Measurements from ENCODE around the gene SHISA6.
"Not testable (repeated sequence)": the region's sequence is repeated elsewhere in the genome, so short reads cannot be mapped to it uniquely, and the experiment has no call there.

SHISA6 gene

GRCh38 chr17:11303773-11304394 is 62.9 kb downstream of the SHISA6 start:
- no peak for DNase-seq

- DNase-seq: no peak
These were observed 63.6 kb downstream of the SHISA6 start for GRCh38 chr17:11304568-11304967.

DNA sequence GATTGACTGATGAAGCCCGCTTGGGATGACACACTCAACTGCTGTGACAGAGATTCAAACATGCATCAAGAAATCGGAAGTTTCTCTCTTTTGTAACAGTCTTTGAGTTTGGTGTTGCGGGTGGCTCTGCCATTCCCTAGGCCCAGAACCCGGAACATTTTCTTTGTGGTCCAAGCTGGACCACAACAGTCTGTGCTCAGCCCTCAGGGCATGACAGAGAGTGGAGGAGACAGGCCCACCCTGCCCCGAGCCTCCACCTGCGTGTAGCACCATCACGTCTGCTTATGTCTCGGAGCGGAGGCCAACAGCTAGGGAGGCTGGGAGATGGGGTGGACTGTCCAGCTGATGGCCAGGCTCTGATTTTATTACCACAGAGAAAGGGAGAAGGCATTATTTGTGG is 64.5 kb downstream of the SHISA6 start:
- DNase-seq: no peak

GRCh38 chr17:11308531-11308930 is 67.5 kb downstream of the SHISA6 start:
- DNase-seq: no peak

DNA sequence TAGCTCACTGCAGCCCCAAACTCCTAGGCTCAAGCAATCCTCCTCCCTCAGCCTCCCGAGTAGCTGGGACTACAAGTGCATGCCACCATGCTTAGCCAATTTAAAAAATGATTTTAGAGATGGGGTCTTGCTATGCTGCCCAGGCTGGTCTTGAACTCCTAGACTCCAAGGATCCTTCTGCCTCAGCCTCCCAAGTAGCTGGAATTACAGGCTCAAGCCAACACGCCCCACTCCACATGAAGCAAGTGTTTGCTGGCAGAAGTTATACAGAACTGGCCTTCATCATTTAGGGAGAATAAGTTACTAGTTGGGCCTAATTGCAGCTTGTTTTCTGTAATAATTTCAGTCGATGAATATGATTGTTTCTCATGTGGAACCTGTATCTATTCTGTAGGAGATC is 68.0 kb downstream of the SHISA6 start:
- DNase-seq: no peak

DNA sequence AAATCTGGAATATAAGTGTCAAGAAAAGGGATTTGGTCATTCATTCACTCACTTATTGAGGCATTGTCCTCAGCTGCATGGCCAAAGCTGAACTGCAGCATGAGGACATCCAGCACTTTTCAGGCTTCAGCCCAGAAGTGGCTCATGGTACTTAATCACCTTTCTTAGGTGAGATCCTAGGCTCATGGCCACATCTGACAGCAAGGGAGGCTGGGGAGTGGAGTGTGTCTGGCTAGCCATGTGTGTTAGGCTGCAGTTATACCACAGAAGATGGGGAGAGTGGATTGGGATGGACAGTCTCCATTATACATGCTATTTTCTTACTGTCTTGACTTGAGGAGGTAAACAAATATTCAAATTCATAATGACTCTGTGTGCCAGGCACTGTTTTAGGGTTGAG is 68.8 kb downstream of the SHISA6 start:
- no peak for DNase-seq

DNA sequence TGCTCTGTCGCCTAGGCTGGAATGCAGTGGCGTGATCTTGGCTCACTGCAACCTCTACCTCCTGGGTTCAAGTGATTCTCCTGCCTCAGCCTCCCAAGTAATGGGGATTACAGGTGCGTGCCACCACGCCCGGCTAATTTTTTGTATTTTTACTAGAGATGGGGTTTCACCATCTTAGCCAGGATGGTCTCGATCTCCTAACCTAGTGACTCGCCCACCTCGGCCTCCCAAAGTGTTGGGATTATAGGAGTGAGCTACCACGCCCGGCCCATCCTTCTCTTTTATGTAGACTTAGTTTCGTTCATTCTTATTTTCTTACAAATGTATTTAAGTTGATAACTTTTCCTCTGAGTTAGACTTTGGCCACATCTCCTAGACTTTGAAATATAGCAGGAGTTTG is 75.4 kb downstream of the SHISA6 start:
- not testable (repeated sequence) for DNase-seq

DNA sequence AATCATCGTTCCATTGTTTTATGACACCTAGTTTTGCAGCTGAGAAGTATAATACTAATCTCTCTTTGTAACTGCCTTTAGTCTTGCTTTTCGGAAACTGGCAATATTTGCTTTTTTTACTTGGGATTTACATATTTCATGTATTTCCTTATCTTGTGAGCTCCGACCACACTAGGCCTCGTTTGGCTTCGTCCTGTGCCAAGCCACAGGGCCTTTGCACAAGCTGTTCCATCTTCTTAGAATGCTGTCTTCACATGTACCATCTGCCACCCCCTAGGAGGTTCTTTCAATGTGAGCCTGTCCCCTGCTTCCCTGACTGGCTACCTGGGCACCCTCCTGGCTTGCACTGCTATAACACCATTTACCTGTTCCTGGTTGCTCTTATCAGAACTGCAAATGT is 77.2 kb downstream of the SHISA6 start:
- no peak for DNase-seq

DNA sequence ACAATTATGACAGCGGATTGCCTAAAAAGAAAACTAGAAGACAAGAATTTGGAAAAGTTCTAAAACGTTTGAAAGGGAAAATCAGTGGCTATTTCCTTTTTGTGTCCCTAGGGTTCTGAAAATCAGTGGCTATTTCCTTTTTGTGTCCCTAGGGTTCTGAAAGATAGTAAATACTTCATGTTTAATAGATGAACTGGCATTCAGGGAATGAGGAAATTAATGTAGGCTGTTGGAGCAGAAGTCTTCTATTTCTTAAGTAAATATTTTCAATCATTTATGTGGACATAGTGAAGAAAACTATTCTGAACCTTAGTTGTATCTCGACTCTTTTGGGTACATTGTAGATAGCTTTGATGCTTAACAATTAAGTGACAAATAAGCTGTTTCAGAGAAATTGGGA is 78.9 kb downstream of the SHISA6 start:
- no peak for DNase-seq

DNA sequence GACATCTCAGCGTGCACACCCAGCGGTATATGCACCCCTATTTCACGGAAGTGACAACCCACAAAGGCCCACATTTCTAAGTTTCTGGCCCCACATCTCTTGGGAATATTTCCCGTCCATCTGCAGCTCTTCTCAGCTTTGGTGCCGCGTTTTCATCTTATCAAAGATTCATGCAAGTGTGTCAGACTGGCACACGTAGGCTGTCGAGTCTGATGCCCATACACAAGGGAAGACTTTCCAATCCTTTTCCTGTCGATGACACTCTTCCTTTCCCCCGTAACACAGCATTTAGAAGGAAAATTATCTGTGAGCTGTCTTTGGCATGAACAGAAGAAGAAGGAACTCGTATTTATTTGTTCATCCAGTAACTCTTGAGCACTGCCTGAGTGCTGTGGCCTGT is 83.0 kb downstream of the SHISA6 start:
- DNase-seq: no peak

DNA sequence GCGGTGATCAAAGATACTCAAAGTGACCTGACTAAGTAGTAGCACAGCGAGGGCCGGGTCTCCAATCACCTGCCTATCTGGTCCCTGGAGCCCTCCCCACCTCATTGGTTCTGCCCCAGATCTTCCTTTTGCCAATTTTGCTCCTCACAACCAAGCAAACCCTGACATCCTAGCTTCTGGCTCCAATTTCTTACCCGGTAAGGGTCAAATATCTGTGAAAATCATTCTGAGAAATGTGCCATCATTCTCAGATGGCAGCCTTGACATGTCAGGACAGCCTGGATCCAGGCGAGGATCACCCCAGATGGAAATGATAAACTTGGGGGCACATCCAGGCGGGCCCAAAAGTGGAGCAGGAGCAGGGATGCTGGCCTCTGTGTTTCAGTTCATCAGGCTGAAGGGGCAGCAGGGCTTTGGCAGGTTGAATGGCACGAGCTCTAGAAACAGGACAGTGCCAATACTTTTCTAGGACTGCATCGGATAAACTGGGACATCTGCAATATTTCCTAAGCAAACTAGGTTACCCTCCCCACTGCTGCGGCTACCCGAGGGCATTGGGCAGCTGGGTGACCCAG is 83.9 kb downstream of the SHISA6 start:
- no peak for DNase-seq

GRCh38 chr17:11326492-11326891 is 85.5 kb downstream of the SHISA6 start:
- DNase-seq: no peak

GRCh38 chr17:11328770-11329169 is 87.8 kb downstream of the SHISA6 start:
- DNase-seq: no peak

DNA sequence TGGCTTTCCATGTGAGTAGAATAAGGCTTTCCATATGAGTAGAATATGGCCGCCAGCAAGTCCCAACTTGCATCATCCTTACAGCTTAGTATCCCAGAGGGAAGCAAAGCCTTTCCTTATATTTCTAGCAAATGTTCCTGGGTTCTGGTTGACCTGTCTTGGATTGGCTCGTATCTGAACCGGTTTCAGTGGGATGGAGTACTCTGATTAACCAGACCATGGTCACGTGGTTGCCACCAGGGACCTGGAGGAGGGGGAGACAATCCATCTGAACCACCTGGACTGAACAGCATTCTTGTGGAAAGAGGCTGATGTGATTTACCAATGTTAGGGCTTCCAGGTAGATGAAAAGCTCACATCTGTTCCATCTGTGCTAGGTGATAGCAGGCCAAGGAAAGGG is 89.0 kb downstream of the SHISA6 start:
- DNase-seq: no peak

DNA sequence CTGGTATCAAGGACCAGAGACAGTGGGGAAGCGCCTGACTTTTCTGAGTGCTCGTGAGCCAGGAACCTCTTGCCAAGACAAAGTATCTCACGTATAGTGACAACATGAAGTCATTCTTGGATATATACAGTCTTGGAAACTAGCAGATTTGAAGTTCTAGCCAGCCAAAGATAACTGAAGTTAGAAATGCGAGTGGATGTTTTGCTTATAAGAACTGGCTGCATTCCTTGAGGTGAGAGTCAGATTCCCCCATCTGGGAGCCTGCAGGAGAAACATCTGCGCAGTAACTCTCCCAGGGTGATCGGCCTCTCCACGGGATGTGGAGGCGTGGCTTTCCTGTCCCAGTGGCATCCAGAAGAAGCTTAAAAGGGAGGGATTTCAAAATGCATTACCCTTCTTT is 89.8 kb downstream of the SHISA6 start:
- DNase-seq: no peak

GRCh38 chr17:11331547-11332513 is 90.8 kb downstream of the SHISA6 start:
- DNase-seq: no peak

DNA sequence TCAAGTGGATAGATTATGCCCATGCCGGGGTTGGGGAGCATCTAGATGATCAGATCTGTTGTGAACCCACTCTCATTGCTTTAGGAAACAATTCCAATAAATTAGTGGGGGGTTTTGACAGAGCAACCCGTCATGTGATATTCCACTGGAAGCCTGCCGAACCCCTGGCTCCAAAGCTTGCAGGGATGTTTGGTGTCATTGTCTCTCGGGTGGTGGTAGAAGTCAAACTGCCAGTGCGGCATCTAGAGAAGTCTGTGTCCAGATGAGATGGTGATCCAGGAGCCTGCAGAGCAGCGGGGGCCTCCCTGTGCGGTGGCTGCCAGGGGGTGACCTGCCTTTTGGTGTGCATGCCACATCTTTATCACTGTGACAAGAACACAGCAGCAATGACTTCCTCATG is 91.7 kb downstream of the SHISA6 start:
- no peak for DNase-seq

GRCh38 chr17:11334493-11334892 is 93.5 kb downstream of the SHISA6 start:
- DNase-seq: no peak

- no peak for DNase-seq
These were observed 95.3 kb downstream of the SHISA6 start for GRCh38 chr17:11336290-11336689.

GRCh38 chr17:11340803-11341202 is 99.8 kb downstream of the SHISA6 start:
- DNase-seq: no peak

DNA sequence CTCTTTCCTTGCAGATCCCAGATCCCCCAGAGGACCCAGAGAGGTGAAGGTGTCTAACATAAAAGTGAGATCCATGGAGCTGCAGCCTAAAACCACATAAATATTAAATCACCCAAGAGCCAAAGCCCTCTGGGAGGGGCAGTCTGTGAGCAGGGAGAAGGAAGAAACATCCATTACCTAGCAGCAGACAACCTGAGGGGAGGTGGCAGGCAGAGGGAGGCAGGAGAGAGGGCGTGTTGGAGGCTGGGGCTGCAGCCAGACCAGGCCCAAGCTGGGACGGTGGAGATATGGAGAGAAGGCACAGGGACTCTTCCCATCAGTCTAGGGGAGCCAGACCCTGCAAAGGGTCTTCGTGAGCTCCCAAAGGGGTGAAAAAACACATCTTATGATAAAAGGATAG is 101.1 kb downstream of the SHISA6 start:
- no peak for DNase-seq

GRCh38 chr17:11349106-11349505 is 108.1 kb downstream of the SHISA6 start:
- no peak for DNase-seq

- no peak for DNase-seq
These were observed 110.5 kb downstream of the SHISA6 start for GRCh38 chr17:11351479-11351878.

DNA sequence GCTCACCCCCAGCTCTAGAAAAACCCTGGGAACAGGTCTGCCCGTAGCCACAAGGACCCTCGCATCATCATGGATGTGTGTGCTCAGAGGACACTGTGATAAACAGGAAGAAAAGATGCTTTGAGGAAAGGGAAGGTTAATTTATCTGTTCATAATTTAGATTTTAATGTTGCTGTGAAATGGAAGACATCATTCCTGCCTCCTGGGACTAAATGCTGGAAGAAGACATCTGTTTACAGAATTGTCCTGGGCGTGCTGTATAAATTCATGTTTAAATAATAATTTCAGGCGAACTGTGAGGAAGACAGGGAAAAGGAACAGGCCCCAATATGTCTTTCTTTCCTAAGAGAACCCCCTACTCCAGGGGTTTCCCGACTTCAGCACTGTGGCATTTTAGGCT is 112.6 kb downstream of the SHISA6 start:
- DNase-seq: no peak

Data from NCI-H1694 (cell line).